GM19452 (cell line): ENCODE data around the gene FBXL5.
"Not testable (repeated sequence)": the region's sequence is repeated elsewhere in the genome, so short reads cannot be mapped to it uniquely, and the experiment has no call there.

Experiments used
- ATAC-seq: cut with Tn5 transposase; IDR thresholded peaks from one replicate; pipeline ENCODE4 v1.9.1; 2021; ENCODE audit not compliant: unreplicated experiment

FBXL5 gene

GRCh38 chr4:15652841-15653240 is 2.3 kb downstream of the FBXL5 start:
- ATAC-seq: no peak

GRCh38 chr4:15652191-15652590 is 3.0 kb downstream of the FBXL5 start:
- no peak for ATAC-seq

GRCh38 chr4:15651676-15652075 is 3.5 kb downstream of the FBXL5 start:
- no peak for ATAC-seq

GRCh38 chr4:15649914-15650545 is 5.1 kb downstream of the FBXL5 start:
- ATAC-seq: peak; percentile 44

GRCh38 chr4:15648600-15648999 is 6.6 kb downstream of the FBXL5 start:
- peak; percentile 47 for ATAC-seq

GRCh38 chr4:15638418-15638817 is 16.7 kb downstream of the FBXL5 start:
- ATAC-seq: no peak

- ATAC-seq: no peak
These were observed 18.3 kb downstream of the FBXL5 start for GRCh38 chr4:15636818-15637217.

- not testable (repeated sequence) for ATAC-seq
These were observed 37.8 kb downstream of the FBXL5 start for GRCh38 chr4:15617407-15617806.

- not testable (repeated sequence) for ATAC-seq
These were observed 40.3 kb downstream of the FBXL5 start for GRCh38 chr4:15614891-15615290.

GRCh38 chr4:15612136-15612535 is 43.0 kb downstream of the FBXL5 start:
- no peak for ATAC-seq

- no peak for ATAC-seq
These were observed 44.3 kb downstream of the FBXL5 start for GRCh38 chr4:15610855-15611254.

- no peak for ATAC-seq
These were observed 49.6 kb downstream of the FBXL5 start for GRCh38 chr4:15605537-15605936.

GRCh38 chr4:15601862-15602261 is 53.3 kb downstream of the FBXL5 start:
- no peak for ATAC-seq

- ATAC-seq: no peak
These were observed 55.0 kb downstream of the FBXL5 start for GRCh38 chr4:15600176-15600575.

GRCh38 chr4:15598644-15599043 is 56.5 kb downstream of the FBXL5 start:
- ATAC-seq: no peak

- no peak for ATAC-seq
These were observed 62.4 kb downstream of the FBXL5 start for GRCh38 chr4:15592799-15593198.

GRCh38 chr4:15587649-15588048 is 67.5 kb downstream of the FBXL5 start:
- ATAC-seq: no peak

- ATAC-seq: no peak
These were observed 69.1 kb downstream of the FBXL5 start for GRCh38 chr4:15586066-15586465.

GRCh38 chr4:15585331-15585730 is 69.8 kb downstream of the FBXL5 start:
- ATAC-seq: no peak

- ATAC-seq: no peak
These were observed 70.4 kb downstream of the FBXL5 start for GRCh38 chr4:15584785-15585184.

- ATAC-seq: no peak
These were observed 77.6 kb downstream of the FBXL5 start for GRCh38 chr4:15577508-15577907.

GRCh38 chr4:15575966-15576365 is 79.2 kb downstream of the FBXL5 start:
- ATAC-seq: no peak

GRCh38 chr4:15569746-15570145 is 85.4 kb downstream of the FBXL5 start:
- no peak for ATAC-seq
